ENCODE measurements around the gene SLC39A2.
A peak's percentile ranks its signal among the peaks of the same experiment; 100 is the strongest.
"Not testable (repeated sequence)": the region's sequence is repeated elsewhere in the genome, so short reads cannot be mapped to it uniquely, and the experiment has no call there.

SLC39A2 gene, protein sequence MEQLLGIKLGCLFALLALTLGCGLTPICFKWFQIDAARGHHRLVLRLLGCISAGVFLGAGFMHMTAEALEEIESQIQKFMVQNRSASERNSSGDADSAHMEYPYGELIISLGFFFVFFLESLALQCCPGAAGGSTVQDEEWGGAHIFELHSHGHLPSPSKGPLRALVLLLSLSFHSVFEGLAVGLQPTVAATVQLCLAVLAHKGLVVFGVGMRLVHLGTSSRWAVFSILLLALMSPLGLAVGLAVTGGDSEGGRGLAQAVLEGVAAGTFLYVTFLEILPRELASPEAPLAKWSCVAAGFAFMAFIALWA

DNA sequence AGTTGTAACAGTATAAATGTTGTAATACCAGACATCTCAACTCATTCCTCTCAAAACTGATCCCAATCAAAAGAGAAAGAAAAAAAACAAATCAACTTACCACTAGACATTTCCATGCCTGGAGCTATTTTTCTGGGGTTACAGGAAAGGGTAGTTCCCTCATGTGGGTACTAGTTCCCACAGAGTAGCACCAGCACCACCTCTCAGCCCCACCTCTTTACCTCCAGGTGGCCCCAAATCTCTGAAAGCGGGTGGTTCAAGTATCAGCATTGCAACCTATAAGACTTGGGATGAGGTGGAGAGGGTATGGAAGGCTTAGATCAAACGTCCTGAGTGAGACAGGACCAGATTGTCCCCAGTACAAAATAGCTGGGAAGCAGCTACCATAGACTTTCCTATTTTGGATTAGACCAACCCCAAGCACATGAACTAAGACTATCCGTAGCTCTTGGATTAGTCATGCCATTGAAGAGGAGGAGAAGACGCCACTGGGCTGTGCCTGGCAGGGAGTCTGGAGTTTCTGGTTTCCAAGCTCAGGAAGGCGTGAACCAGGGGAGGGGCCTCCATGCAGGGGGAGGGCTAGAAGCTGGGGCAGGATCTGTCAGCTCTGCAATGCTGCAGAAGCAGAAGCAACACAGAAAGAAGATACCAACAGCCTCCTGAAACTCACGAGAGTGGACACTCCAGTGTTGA is at the start of gene SLC39A2:
TSS of gene SLC39A2 (plus strand) at position 620 of the 693 bp plus-strand sequence. CDS start 154 bp downstream, outside the sequence.
- no peak for DNase-seq (ENCODE audit: low read depth in 4 of 4, low spot score in 1 of 4)

DNA sequence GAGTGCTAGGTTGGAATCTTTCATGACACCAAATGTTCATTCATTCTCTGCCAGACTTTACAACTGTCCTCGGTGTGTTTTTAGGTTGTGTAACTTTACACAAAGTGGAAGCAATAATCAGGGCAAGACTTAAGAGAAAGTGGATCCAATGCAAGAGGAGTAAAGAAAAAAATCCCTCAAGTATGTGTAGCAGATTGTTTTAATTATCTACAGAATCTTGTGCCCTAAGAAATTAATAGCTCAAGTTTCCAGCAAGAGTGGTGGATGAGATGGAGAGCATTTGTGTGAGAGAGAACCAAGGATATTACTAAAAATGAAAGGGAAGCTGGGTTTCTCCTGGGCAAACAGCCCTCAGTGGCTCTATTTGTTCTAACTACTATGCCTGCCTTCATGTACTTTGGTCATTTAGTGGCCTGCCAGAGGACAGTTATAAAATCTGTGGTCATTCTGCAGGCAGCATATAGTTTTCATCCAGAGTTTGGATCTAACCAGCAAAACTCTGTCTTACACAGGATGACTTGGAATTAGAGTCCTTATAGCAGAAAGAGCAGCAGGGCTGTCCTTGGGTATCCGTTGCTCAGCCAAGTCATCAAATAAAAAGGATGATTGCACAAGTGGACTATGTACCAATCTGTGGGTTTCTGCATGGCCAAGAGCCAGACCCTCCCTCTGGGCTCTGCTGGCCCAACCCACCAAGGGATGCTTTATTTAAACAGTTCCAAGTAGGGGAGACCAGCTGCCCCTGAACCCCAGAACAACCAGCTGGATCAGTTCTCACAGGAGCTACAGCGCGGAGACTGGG is 44.2 kb upstream of the SLC39A2 start, which contains the start of gene RNASE2:
TSS of gene RNASE2 (plus strand) at position 752 of the 802 bp plus-strand sequence. CDS start 285 bp downstream, outside the sequence.
- not testable (repeated sequence) for DNase-seq (ENCODE audit: low read depth in 4 of 4, low spot score in 1 of 4)

DNA sequence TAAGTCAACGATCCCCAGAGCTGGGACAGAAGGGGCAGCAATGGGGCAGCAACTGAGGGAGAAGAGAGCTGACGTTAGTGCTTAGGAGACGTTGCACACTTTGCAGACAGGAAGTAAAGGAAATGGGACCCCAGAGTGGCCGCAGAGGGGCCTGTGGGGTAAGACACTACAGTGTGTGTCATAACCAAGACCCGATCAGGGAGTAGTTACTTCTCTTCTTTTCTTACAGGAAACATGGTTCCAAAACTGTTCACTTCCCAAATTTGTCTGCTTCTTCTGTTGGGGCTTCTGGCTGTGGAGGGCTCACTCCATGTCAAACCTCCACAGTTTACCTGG is 43.6 kb upstream of the SLC39A2 start:
- not testable (repeated sequence) for DNase-seq (ENCODE audit: low read depth in 4 of 4, low spot score in 1 of 4)

DNA sequence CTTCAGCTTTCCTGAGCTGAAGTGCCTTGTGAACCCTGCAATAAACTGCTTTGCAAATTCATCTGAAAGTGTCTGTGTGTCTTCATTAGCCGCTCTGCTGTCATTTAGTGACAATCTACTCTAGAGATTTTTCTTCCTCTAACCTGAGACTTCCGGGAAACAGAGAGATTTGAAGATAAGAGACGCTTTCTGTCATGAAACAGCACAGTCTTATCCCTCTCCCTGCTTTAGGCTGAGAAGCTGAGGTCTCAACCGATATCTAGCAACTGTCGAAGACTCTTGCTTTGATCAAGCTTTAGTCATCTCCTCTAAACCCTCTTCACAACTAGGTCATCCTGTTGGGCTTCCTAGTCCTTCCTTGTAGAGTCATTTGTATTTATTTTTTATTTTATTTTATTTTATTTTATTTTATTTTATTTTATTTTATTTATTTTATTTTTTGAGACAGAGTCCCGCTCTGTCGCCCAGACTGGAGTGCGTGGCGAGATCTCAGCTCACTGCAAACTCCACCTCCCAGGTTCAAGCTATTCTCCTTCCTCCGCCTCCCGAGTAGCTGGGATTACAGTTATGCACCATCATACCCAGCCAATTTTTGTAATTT is 42.6 kb upstream of the SLC39A2 start:
- DNase-seq (ENCODE audit: low read depth in 4 of 4, low spot score in 1 of 4): no peak

DNA sequence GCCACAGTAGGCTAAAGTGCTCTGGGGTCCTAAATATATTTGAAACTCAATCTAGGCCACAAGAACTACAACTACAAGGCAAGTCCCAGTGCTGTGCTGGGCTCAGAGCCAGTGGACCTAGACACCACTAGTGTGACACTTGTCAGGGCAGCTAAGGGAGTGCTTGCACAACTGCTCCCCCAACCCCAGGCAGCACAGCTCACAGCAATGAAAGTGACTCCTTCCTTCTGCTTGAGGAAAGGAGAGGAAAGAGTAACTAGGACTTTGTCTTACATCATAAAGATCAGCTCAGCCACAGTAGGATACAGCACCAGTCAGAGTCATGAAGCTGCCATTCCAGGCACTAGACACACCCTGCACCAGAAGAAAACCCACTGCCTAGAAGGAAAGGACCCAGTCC is 40.1 kb upstream of the SLC39A2 start:
- not testable (repeated sequence) for DNase-seq (ENCODE audit: low read depth in 4 of 4, low spot score in 1 of 4)

DNA sequence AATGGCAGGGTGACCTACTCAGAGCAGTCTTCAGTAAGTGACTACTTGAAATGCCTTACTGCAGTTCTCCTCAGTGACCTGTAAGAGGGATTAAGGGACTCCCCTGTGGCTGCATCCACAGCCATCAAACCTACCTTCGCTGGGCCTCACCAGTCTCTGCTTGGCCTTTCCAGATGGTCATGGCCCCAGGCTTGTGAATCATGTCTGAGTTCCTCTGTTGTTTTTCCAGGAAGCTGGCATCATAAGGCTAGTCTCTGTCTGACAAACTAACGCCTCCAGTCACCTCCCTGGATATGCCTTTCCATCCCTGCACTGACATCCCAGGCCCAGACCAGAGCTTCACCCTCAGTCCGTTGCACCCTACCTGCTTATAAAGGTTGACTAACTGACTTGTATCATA is 29.8 kb upstream of the SLC39A2 start:
- DNase-seq (ENCODE audit: low read depth in 4 of 4, low spot score in 1 of 4): no peak

DNA sequence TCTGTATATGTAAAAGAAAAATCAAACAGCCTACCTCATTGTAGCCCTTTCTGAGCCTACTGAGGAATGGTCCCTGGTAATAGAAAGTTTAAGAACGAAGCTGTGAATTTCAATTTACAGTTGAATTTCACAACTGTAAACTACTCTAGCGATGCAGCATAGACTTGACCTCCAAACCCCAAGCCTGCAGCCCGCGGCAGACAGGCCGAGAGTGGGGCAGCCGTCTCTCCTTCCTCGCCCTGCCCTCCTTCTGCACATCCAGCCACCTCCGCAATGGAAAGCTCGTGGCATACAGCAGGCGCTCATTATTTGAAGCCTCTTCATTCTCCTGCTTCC is 28.5 kb upstream of the SLC39A2 start:
- no peak for DNase-seq (ENCODE audit: low read depth in 4 of 4, low spot score in 1 of 4)

DNA sequence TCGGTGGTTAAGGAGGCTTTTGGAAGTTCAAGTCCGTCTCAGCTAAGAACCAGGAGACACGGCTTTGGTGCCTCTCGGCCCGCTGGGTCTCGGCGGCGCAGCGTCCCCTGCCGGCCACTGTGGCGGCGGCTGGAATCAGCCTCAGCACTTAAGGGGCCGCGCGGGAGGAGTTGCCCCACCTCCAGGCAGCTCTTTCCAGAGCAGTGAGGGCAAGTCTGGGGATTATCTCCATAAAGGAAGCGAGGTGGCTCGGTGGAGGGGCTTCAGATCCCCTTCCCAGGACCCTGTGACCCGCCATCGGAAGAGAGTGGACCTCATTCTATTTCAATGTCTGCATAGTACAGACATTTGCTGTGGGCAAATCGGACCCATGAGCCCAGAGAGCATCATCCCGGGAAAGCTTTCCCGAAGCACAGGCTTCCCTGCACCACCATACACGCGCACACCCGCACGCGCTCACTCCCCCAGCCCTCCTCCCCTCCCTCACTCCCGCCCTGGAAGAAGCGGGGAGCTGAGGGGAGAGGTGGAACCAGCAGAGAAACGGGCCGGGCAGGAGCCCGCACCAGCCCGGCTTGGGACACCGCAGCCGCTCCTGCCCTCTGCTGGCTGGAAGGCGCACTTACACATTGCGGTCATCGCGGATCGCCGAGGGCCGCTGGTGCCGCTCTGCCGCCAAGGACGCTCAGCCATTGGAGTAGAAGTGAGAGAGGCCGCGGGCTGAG is 27.9 kb upstream of the SLC39A2 start:
- DNase-seq (ENCODE audit: low read depth in 4 of 4, low spot score in 1 of 4): peak; percentile 54 to 68 (median 66)

DNA sequence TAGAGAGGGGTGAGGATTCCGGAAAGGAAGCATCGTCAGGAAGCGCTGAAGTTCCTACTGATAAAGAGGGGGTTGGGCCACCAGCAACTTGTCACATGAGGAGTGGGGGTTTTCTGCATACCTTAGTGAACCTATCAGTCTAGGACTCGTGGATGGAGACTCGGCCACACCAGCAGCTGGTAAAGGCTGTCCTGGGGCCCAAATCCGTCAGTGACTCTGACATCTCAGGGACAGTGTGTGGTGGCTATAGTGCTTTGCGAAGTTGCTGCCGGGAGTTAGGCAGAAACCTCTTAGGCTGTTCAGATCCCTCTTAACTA is 27.4 kb upstream of the SLC39A2 start:
- no peak for DNase-seq (ENCODE audit: low read depth in 4 of 4, low spot score in 1 of 4)

DNA sequence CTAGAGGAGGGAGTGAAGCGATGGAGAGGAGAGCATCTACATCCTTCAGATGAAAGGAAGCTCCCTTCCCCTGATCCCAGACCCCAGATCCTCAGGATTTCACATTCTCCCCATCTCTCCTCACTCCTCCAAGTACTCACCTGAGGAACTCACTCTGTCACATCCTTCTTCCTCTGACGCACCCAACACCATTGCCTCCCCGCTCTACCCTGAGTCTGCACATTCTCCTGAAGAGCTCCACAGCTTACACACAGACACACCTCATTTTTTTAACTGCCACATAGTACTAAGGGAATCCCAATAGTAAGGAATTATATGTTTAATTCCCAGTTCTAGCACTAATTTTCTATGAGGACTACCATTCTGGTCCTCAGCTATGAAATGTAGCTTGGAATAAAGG is 25.6 kb upstream of the SLC39A2 start:
- DNase-seq (ENCODE audit: low read depth in 4 of 4, low spot score in 1 of 4): no peak

DNA sequence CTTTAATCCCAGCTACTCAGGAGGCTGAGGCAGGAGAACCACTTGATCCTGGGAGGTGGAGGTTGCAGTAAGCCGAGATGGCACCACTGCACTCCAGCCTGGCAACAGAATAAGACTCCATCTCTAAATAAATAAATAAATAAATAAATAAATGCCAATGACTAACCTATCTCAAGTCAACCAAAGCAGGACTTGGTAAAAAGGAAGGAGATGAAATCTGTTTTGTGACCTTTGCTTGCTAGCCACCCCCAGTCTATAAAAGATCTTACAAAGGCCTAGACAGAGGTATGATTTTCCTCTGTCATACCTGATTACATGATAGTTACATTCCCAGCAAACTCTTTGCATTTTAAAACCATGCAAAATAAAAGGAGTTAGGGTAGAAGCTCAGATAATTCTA is 22.8 kb upstream of the SLC39A2 start:
- DNase-seq (ENCODE audit: low read depth in 4 of 4, low spot score in 1 of 4): no peak

DNA sequence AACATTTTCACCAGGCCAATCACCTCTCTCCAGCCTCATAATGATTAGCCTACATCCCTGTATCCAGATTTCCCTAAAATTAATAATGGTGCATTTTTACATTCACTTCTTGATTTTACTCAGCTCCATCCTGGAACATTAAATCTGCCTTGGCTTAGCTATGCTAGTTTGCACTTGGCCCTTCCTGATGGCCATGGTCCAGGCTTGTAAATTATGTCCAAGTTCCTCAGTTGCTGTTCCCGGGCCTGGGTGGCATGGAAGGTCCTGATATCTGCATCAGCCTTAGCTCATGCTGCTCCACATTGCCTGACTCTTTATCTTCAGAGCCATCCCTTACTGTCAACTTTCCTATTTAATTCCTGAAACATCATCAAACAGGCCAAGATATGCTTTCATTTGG is 20.4 kb upstream of the SLC39A2 start:
- no peak for DNase-seq (ENCODE audit: low read depth in 4 of 4, low spot score in 1 of 4)

DNA sequence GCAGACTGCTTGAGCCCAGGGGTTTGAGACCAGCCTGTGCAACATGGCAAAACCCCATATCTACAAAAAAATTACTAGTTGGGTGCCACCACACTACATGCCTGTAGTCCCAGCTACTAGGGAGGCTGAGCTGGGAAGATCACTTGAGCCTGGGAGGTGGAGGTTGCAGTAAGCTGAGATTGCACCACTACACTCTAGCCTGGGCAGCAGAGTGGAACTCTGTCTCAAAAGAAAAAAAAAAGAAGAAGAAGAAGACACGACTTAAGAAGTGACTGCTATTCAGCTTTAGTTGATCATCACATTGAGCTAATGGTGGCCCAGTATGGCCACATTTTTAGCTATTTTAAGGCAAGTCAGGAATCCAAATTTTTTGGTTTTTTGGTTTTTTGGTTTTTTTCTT is 18.2 kb upstream of the SLC39A2 start:
- DNase-seq (ENCODE audit: low read depth in 4 of 4, low spot score in 1 of 4): no peak

DNA sequence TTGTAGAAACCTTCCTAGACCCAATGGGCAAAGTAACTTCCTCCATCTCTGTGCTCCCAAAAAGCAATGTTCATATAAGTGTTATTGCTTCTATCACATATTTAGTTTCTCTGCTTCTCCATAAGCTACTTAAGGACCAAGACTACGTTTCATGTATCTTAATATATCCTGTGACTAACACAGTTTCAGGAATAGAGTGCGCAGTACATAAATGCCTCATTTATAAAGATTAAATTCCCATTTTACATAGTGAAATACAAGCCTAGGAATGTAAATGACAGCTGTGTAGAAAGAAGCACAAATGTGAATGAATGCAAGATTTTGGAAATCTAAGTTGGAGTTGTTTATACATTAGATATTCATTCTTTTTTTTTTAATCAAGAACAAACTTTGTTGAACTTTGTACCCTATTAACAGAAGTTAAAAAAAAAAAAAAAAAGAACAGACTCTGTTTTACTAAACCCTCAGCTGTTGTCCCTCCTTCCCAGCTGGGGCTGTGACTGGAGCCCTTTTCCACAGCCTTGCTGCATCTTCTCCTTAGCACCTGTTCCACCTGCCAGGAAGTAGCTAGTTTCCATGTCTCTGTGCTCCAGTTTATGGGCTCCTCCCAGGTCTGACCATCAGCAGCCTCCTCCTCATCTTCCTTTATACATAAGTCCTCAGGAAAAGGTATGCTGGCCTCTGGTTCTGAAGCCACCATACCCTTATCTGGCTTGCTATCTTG is 16.3 kb upstream of the SLC39A2 start:
- no peak for DNase-seq (ENCODE audit: low read depth in 4 of 4, low spot score in 1 of 4)

DNA sequence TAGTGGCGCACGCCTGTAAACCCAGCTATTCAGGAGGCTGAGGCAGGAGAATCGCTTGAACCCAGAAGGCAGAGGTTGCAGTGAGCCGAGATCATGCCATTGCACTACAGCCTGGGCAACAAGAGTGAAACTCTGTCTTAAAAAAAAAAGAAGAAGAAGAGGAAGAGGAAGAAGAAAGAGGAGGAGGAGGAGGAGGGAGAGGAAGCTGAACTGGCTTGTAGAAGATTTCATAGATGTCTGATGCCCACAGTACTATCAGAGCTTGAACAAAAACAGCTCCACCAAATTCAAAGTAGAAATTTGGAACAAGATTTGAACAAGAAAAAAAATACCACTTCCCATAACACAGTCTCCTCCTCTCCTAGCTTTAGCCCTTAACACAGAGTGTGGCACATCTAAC is 13.4 kb upstream of the SLC39A2 start:
- DNase-seq (ENCODE audit: low read depth in 4 of 4, low spot score in 1 of 4): not testable (repeated sequence)

DNA sequence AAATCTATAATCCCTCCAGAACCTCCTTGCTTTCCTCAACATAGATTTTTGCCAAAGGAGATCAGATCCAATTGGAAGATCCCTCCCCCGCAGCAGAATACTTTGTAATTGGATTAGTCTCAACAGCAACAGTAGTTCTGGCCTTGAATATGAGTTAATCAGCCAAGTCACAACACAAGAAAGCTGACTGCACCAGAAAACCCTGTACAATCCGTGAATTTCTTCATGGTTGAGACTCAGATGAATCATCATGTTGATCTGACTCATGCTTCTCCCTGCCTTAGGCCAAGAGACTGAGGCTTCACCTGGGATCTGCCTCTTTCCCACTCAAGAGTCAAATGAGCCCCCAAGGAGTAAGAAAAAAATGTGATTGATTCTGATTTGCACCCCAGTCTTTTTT is 12.3 kb upstream of the SLC39A2 start:
- no peak for DNase-seq (ENCODE audit: low read depth in 4 of 4, low spot score in 1 of 4)

DNA sequence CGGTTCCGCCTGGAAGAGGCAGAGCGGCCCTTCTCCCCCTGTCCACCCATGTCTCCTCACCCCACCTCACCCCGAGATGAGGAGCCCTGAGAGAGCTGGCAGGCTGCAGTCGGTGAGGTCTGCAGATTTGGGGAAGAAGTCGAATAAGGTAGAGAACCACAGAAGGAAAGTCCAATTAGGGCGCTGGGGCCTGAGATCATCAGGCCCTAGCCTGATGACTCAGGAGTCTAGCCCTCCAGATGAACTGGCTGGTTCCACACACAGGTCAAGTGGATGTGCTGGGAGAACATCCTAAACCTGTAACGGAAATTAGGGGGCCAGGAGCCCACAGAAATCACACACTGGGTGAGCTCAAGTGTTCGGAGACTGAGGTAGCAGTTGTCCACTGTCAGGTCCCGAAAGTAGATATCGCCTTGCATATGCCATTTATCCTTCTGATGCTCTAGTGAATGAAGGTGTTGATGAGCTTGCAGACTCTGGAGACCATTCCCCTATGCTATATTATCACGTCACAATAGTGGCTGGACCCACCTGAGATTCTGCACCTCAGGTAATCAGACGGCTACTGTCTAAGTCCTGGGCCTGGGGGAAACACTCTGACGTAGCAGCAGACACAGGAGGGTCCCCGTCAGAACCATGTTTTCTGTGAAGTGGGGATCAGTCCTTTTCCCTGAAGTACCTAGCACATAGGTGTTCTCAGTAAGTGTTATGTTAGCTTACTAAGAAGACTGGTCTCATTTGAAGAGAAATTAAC is 10.2 kb upstream of the SLC39A2 start:
- no peak for DNase-seq (ENCODE audit: low read depth in 4 of 4, low spot score in 1 of 4)

DNA sequence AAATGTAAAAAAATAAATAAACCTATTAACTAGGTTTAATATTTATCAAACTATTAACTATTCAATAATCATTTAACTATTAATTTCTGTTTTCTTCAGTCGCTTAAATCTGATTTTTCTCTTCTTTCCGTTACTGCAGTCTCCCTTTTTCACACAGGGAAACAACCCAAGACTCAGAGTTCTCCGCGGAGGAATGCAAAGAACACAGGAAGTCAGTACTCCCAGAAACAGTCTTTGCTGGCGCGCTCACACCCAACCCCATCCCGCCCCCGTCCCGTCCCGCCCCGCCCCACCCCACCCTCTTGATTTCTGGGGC is 9.7 kb upstream of the SLC39A2 start:
- no peak for DNase-seq (ENCODE audit: low read depth in 4 of 4, low spot score in 1 of 4)

DNA sequence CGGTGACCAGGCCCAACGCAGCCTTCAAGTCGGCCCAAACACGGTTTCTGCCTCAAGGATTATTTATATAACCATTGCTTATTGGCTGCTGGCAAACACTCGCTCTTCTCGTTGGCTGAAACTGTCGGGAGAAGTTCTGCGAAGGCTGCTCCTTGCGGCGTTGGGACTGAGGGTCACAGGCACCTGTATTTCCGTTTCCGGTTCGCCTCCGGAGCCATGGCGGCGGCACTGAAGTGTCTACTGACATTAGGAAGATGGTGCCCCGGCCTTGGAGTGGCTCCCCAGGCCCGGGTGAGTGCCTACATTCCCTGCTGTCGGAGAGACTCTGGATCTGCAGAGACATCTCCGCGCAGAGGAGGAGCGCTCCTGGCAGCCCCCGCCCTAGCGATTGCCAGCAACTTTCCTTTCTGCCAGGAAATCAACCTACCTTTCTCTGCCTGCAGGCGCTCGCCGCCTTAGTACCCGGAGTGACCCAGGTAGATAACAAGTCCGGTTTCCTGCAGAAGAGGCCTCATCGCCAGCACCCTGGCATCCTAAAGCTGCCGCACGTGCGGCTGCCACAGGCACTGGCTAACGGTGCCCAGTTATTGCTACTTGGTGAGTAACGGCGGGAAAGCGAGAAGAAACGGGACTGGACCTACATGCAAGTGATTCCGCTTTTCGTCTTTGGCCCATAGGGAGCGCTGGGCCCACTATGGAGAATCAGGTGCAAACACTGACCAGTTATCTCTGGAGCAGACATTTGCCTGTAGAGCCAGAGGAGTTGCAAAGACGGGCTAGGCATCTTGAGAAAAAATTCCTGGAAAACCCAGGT is 9.1 kb upstream of the SLC39A2 start, which contains the start of gene METTL17:
TSS of gene METTL17 (plus strand) at position 194 of the 814 bp plus-strand sequence. CDS start at position 217, 23 bp downstream.
- peak; percentile 67 to 82 (median 78) for DNase-seq (ENCODE audit: low read depth in 4 of 4, low spot score in 1 of 4)
